Measurements from ENCODE around the gene MAP2K7. TPM values are rescaled to one million over a fixed set of nuclear protein-coding genes. Genes with fewer than 3 reads are reported as not detected.

MAP2K7 gene
- total RNA-seq, 6 experiments from 2014 or later: 21.7 to 25.8 (median 22.8) TPM

- Mint-ChIP-seq H3K9me3 (no peaks in the 10 kb centered on the region), H3K4me3 (no peak overlapping the region), H3K36me3 (ENCODE audit: low read depth) (peaks cover 12% of the 10 kb centered on the region), H3K27me3 (ENCODE audit: insufficient read depth) (no peaks in the 10 kb centered on the region), H3K27ac (no peak overlapping the region), H3K4me1 (ENCODE audit: low read depth) (no peaks in the 10 kb centered on the region)
- TF ChIP-seq, protein P1, sequence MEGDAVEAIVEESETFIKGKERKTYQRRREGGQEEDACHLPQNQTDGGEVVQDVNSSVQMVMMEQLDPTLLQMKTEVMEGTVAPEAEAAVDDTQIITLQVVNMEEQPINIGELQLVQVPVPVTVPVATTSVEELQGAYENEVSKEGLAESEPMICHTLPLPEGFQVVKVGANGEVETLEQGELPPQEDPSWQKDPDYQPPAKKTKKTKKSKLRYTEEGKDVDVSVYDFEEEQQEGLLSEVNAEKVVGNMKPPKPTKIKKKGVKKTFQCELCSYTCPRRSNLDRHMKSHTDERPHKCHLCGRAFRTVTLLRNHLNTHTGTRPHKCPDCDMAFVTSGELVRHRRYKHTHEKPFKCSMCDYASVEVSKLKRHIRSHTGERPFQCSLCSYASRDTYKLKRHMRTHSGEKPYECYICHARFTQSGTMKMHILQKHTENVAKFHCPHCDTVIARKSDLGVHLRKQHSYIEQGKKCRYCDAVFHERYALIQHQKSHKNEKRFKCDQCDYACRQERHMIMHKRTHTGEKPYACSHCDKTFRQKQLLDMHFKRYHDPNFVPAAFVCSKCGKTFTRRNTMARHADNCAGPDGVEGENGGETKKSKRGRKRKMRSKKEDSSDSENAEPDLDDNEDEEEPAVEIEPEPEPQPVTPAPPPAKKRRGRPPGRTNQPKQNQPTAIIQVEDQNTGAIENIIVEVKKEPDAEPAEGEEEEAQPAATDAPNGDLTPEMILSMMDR (IDR thresholded peaks at IDR 0.05): no peak
- no peak for DNase-seq
Observed at GRCh38 chr19:7962644-7963268, 59.1 kb downstream of the MAP2K7 start.

DNA sequence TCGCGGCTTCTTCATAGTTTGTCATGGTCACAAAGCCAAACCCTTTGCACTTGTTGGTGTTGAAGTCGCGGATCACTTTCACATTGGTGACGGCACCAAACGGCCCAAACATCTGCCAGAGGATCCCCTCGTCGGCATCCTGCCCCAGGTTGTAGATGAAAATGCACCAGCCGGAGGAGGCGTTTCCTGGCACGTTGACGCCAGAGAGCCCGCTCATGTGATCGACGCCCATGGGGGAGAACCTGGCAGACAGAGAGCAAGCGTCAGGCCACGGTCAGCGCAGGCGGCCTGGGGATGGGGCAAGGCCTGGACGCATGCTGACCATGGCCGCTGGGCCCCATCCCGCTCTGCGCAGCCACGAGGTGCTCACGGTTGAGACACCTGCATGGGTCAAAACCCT is 59.9 kb downstream of the MAP2K7 start:
- peaks cover 12% of the 10 kb centered on the region for H3K36me3 Mint-ChIP-seq (ENCODE audit: low read depth)
- no peak overlapping the region for H3K27ac Mint-ChIP-seq
- no peaks in the 10 kb centered on the region for H3K27me3 Mint-ChIP-seq (ENCODE audit: insufficient read depth)
- no peak overlapping the region for H3K4me3 Mint-ChIP-seq
- DNase-seq: no peak
- TF ChIP-seq, protein P1 (IDR thresholded peaks at IDR 0.05): no peak
- no peaks in the 10 kb centered on the region for H3K4me1 Mint-ChIP-seq (ENCODE audit: low read depth)
- H3K9me3 Mint-ChIP-seq: no peaks in the 10 kb centered on the region

Other genes with a start within 250 kb of the MAP2K7 start
- gene RETN, start 234.8 kb upstream of the MAP2K7 start, total RNA-seq (2021; fragmentation: NEBNext Ultra II Directional; extraction: Animal tissue kit (Norgen Biotek cat#: 25700)): not detected
- not detected for gene MCEMP1, start 226.8 kb upstream of the MAP2K7 start, total RNA-seq (2021; fragmentation: NEBNext Ultra II Directional; extraction: Animal tissue kit (Norgen Biotek cat#: 25700))
- gene TRAPPC5, start 223.0 kb upstream of the MAP2K7 start, total RNA-seq (2021; fragmentation: NEBNext Ultra II Directional; extraction: Animal tissue kit (Norgen Biotek cat#: 25700)): 100 to 1,000 TPM; 143 to 179 (median 159) TPM
- gene FCER2, start 201.7 kb upstream of the MAP2K7 start, total RNA-seq (2021; fragmentation: NEBNext Ultra II Directional; extraction: Animal tissue kit (Norgen Biotek cat#: 25700)): not detected
- not detected for gene CLEC4G, start 171.8 kb upstream of the MAP2K7 start, total RNA-seq (2021; fragmentation: NEBNext Ultra II Directional; extraction: Animal tissue kit (Norgen Biotek cat#: 25700))
- gene CD209, start 156.3 kb upstream of the MAP2K7 start, total RNA-seq (2021; fragmentation: NEBNext Ultra II Directional; extraction: Animal tissue kit (Norgen Biotek cat#: 25700)): not detected
- gene CLEC4M, start 140.6 kb upstream of the MAP2K7 start, total RNA-seq (2021; fragmentation: NEBNext Ultra II Directional; extraction: Animal tissue kit (Norgen Biotek cat#: 25700)): not detected
- gene EVI5L, start 73.7 kb upstream of the MAP2K7 start, total RNA-seq (2021; fragmentation: NEBNext Ultra II Directional; extraction: Animal tissue kit (Norgen Biotek cat#: 25700)): 10 to 100 TPM; 26.4 to 33.0 (median 27.7) TPM
- gene PRR36, start 29.5 kb upstream of the MAP2K7 start, total RNA-seq (2021; fragmentation: NEBNext Ultra II Directional; extraction: Animal tissue kit (Norgen Biotek cat#: 25700)): under 1 TPM in 4 of 6 experiments, not detected in 2; 0.05 to 0.18 (median 0.09) TPM
- gene LRRC8E, start 15.4 kb upstream of the MAP2K7 start, total RNA-seq (2021; fragmentation: NEBNext Ultra II Directional; extraction: Animal tissue kit (Norgen Biotek cat#: 25700)): 1 to 10 TPM; 4.9 to 7.3 (median 6.1) TPM
- 10 to 100 TPM in 2 of 6 experiments, 1 to 10 TPM in 4; 4.5 to 12.0 (median 7.7) TPM for gene TGFBR3L, start 11.0 kb downstream of the MAP2K7 start, total RNA-seq (2021; fragmentation: NEBNext Ultra II Directional; extraction: Animal tissue kit (Norgen Biotek cat#: 25700))
- gene SNAPC2, start 16.5 kb downstream of the MAP2K7 start, total RNA-seq (2021; fragmentation: NEBNext Ultra II Directional; extraction: Animal tissue kit (Norgen Biotek cat#: 25700)): 10 to 100 TPM; 22.3 to 27.1 (median 25.2) TPM
- gene CTXN1, start 22.3 kb downstream of the MAP2K7 start, total RNA-seq (2021; fragmentation: NEBNext Ultra II Directional; extraction: Animal tissue kit (Norgen Biotek cat#: 25700)): 10 to 100 TPM in 2 of 6 experiments, 1 to 10 TPM in 4; 5.0 to 14.0 (median 5.4) TPM
- gene TIMM44, start 39.8 kb downstream of the MAP2K7 start, total RNA-seq (2021; fragmentation: NEBNext Ultra II Directional; extraction: Animal tissue kit (Norgen Biotek cat#: 25700)): 10 to 100 TPM; 42.9 to 53.5 (median 46.1) TPM
- gene ELAVL1, start 101.8 kb downstream of the MAP2K7 start, total RNA-seq (2021; fragmentation: NEBNext Ultra II Directional; extraction: Animal tissue kit (Norgen Biotek cat#: 25700)): 100 to 1,000 TPM; 105 to 127 (median 115) TPM
- not detected for gene CCL25, start 148.9 kb downstream of the MAP2K7 start, total RNA-seq (2021; fragmentation: NEBNext Ultra II Directional; extraction: Animal tissue kit (Norgen Biotek cat#: 25700))
- gene FBN3, start 245.7 kb downstream of the MAP2K7 start, total RNA-seq (2021; fragmentation: NEBNext Ultra II Directional; extraction: Animal tissue kit (Norgen Biotek cat#: 25700)): not detected